Measurements from ENCODE around the gene ITCH.
A peak's percentile ranks its signal among the peaks of the same experiment; 100 is the strongest.
"Not testable (repeated sequence)": the region's sequence is repeated elsewhere in the genome, so short reads cannot be mapped to it uniquely, and the experiment has no call there.

ITCH gene

GRCh38 chr20:34410336-34410735, 47.3 kb downstream of the ITCH start:
- POLR2A ChIA-PET (ENCODE audit: low non-redundant PET): no interaction called here
- CTCF ChIA-PET: interaction anchor here (7.4 kb wide), 1 partner anchor 98 kb away, joined by 58 read pairs; no protein-coding TSS in a partner anchor
- DNase-seq (ENCODE audit: low spot score): no peak
- TF ChIP-seq CTCF (conservative IDR thresholded peaks at IDR 0.05; ENCODE audit: low read depth): no peak
- no peak overlapping the region for H3K27ac ChIP-seq

GRCh38 chr20:34412453-34412852, 49.4 kb downstream of the ITCH start:
- TF ChIP-seq CTCF (conservative IDR thresholded peaks at IDR 0.05; ENCODE audit: low read depth): no peak
- H3K27ac ChIP-seq: no peak overlapping the region
- ChIA-PET CTCF (interaction anchor here (2.9 kb wide), 1 partner anchor 100 kb away, joined by 14 read pairs; no protein-coding TSS in a partner anchor), POLR2A (ENCODE audit: low non-redundant PET) (no interaction called here)
- DNase-seq (ENCODE audit: low spot score): no peak

- H3K27ac ChIP-seq; DNase-seq (ENCODE audit: low spot score): not testable (repeated sequence)
- ChIA-PET CTCF (interaction anchor here (0.7 to 3.4 kb wide), 4 partner anchors 10 to 102 kb away, joined by 5 to 31 read pairs (median 5); no protein-coding TSS in a partner anchor), POLR2A (ENCODE audit: low non-redundant PET) (interaction anchor here (1.2 kb wide), 1 partner anchor 51 kb away, joined by 3 read pairs; the partner anchor contains the start of gene ITCH)
Measured at GRCh38 chr20:34414525-34414924, 51.5 kb downstream of the ITCH start.

- no peak for DNase-seq (ENCODE audit: low spot score)
- TF ChIP-seq CTCF (conservative IDR thresholded peaks at IDR 0.05; ENCODE audit: low read depth): no peak
- CTCF ChIA-PET: interaction anchor here (0.6 to 3.4 kb wide), 4 partner anchors 9 to 102 kb away, joined by 4 to 31 read pairs (median 5); no protein-coding TSS in a partner anchor
- peak overlapping the region; percentile 25; the same call in 1 of the 2 replicates for H3K27ac ChIP-seq
- POLR2A ChIA-PET (ENCODE audit: low non-redundant PET): interaction anchor here (1.2 kb wide), 1 partner anchor 52 kb away, joined by 3 read pairs; the partner anchor contains the start of gene ITCH
Measured at GRCh38 chr20:34415079-34415478, 52.0 kb downstream of the ITCH start.

- DNase-seq (ENCODE audit: low spot score): no peak
- ChIA-PET CTCF (interaction anchor here (3.1 kb wide), 1 partner anchor 107 kb away, joined by 14 read pairs; no protein-coding TSS in a partner anchor), POLR2A (ENCODE audit: low non-redundant PET) (no interaction called here)
- no peak for TF ChIP-seq CTCF (conservative IDR thresholded peaks at IDR 0.05; ENCODE audit: low read depth)
- no peak overlapping the region for H3K27ac ChIP-seq
Measured at GRCh38 chr20:34420146-34420545, 57.1 kb downstream of the ITCH start.

GRCh38 chr20:34420975-34421374, 57.9 kb downstream of the ITCH start:
- DNase-seq (ENCODE audit: low spot score): no peak
- ChIA-PET POLR2A (ENCODE audit: low non-redundant PET) (no interaction called here), CTCF (interaction anchor here (0.6 to 2.1 kb wide), 2 partner anchors 33 to 108 kb away, joined by 3 to 11 read pairs; no protein-coding TSS in a partner anchor)
- no peak overlapping the region for H3K27ac ChIP-seq
- TF ChIP-seq CTCF (conservative IDR thresholded peaks at IDR 0.05; ENCODE audit: low read depth): no peak

GRCh38 chr20:34421766-34422466, 58.8 kb downstream of the ITCH start:
- no peak for DNase-seq (ENCODE audit: low spot score)
- TF ChIP-seq CTCF (conservative IDR thresholded peaks at IDR 0.05; ENCODE audit: low read depth): no peak
- H3K27ac ChIP-seq: no peak overlapping the region
- ChIA-PET POLR2A (ENCODE audit: low non-redundant PET) (interaction anchor here (0.6 kb wide), 1 partner anchor 16 kb away, joined by 8 read pairs; no protein-coding TSS in a partner anchor), CTCF (interaction anchor here (2.1 kb wide), 1 partner anchor 109 kb away, joined by 11 read pairs; no protein-coding TSS in a partner anchor)

GRCh38 chr20:34425032-34425690, 62.1 kb downstream of the ITCH start:
- DNase-seq (ENCODE audit: low spot score); H3K27ac ChIP-seq; CTCF ChIA-PET: not testable (repeated sequence)
- POLR2A ChIA-PET (ENCODE audit: low non-redundant PET): interaction anchor here (0.5 kb wide), 1 partner anchor 12 kb away, joined by 3 read pairs; no protein-coding TSS in a partner anchor

All from RWPE1 (cell line).